Stimulated activated CD4-positive, alpha-beta T cell treated with anti-CD3 and anti-CD28 coated beads, Interleukin-4, amount 100 ng/mL, for 1 hour (primary cell): ENCODE data around the gene IL22.
A peak's percentile ranks its signal among the peaks of the same experiment; 100 is the strongest.

ENCODE experiments used
- DNase-seq: peaks from one replicate; pipeline ENCODE4 v3.0.0-alpha.2; 2020

Gene IL22

DNA sequence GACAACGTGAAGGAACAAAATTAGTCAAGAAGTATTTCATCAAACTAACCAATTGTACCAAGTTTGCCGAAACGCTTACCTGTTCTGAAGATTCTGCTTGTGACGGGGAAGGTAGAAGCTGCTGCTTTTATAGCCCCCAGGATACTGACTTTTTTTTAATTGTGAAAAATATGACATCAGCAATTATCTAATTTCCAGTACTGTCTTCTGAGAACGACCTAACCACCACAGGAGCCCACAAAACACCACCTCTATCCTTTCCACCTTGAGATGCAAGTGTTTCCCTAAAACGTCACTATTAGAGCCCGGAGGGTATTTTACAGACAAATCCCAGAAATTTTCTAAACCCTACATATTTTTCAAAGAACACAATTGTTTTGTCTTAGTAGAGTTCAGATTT, at the start of gene IL22:
TSS of gene IL22 (minus strand) at position 101 of the 400 bp plus-strand sequence. CDS start 156 bp downstream, outside the sequence.
- no peak for DNase-seq

GRCh38 chr12:68297929-68298328, 44.5 kb upstream of the IL22 start:
- DNase-seq: no peak

DNA sequence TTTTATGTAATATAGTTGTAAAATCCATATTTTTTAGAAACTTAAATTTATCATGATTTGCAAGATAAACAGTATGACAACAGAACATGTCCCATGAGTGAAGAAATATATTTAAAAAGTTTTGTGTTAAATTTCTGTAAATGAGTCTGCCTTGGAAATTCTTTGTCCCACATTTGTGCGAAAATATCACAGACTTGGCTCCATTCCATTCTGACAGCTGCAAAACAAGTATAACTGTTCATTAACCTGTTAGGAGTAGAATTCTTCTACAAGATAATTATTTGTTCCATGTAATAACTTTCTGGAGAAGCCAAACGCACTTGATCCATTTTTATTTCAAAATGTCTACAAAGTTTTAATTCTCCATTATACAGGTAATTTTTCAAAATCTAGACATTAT, 40.8 kb upstream of the IL22 start:
- DNase-seq: no peak

DNA sequence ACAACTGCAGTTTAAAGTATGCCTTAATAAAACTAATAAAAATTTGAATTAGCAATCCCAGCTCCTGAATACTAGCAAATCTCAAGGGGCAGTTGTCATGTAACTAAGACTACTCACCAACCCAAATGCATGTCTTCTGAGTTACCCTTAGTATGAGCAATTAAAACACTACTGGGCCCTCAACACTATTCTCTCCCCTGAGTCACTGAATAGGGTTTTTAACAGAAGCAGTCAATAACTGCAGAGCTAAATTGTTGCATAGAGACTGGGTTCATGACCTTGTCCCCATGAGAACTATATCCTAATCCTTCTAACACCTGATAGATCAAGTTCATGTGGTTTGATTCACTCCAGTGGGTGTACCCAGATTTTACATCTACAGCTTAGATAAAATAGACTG, 39.9 kb upstream of the IL22 start:
- no peak for DNase-seq

GRCh38 chr12:68292151-68292943, 38.9 kb upstream of the IL22 start:
- DNase-seq: no peak

GRCh38 chr12:68291396-68292036, 38.1 kb upstream of the IL22 start:
- DNase-seq: no peak

DNA sequence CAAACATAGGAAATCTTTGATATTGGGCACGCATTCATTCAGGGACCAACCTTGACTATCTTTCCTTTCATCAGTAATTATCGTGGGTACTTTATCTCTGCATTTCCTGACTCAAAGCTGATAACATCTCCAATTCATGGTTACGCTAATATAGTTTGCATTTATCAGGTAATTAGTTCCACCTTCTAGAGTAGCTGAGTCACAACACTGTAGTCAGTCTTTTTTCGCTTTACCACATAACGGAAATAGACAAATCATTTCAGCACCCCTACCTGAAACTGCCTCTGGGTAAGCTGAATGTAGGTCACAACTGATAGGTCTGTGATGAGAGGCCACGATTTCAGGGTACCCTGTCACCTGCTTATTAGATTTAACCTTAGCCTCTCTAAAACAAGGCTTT, 36.7 kb upstream of the IL22 start:
- peak; percentile 17 for DNase-seq

- DNase-seq: no peak
Measured at GRCh38 chr12:68287106-68287505, 33.7 kb upstream of the IL22 start.

DNA sequence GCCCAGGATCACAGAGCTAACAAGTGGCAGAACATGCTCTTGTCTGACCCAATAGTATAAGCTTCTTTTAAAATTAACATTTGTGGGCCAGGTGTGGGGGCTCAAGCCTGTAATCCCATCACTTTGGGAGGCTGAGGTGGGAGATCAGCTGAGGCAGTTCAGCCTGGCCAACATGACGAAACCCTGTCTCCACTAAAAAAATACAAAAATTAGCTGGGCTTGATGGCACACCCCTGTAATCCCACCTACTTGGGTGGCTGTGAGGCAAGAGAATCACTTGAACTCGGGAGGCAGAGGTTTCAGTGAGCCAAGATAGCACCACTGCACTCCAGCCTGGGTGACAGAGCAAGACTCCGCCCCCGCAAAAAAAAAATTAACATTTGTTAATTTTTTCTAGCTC, 33.0 kb upstream of the IL22 start:
- DNase-seq: no peak

- DNase-seq: no peak
Measured at GRCh38 chr12:68285541-68285940, 32.1 kb upstream of the IL22 start.

DNA sequence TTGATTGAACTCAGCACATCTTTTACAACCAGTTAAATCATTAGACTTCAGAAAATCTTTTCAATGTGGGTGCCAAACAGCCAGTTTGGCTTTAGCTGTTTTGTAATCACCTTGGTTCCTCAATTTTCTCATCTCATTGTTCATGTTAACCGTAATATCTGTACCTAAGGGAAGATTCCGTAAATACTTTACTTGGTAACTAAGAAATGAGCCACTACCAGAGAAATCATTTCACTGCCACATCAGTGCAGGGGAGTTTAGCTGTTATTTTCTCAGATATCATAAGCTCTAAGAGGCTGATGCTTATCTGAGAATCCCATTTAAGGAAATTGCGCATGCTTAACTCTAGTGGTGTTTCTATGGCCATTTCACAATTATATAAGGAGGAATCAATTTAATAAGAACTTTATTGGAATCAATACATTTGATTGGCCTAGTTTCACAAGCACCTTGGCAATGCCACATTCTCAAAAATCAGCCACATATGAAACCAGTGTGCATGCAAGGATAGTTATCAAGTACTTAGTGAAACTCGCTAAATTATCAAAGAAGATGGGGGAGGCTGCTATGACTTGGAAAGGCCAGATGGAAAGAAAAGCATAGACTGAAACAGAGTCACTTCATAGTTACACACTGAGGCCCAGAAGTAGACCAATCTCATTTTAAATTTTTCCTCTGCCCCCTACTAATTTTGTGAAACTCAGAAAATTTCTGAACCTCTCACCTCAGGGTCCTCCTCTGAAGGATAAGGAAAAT, 28.1 kb upstream of the IL22 start:
- DNase-seq: no peak

- DNase-seq: no peak
Measured at GRCh38 chr12:68280240-68280639, 26.8 kb upstream of the IL22 start.

- DNase-seq: no peak
Measured at GRCh38 chr12:68279227-68280054, 26.0 kb upstream of the IL22 start.

DNA sequence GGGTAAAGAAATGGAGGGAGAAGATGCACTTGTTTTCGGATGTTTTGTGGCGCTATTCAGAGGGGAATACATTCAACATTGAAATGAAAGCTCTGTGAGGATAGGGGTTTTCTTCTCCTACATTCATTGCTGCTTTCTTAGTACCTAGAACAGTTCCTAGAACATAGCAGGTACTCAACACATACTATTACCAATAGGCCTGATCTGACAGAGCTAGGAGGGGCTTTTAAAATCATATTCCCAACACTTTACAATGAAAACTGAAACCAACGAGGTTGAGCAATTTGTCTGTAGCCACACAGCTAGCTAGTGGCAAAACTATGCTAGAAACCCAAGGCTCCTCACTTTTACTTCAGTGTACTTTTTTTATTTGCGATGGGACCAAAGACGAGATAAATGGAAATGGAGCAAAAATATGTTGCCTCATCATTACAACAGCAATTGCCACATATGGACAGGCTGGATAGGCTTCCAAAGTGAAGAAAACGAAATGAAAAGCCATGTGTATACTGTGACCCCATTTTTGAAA, 23.1 kb upstream of the IL22 start:
- DNase-seq: no peak

DNA sequence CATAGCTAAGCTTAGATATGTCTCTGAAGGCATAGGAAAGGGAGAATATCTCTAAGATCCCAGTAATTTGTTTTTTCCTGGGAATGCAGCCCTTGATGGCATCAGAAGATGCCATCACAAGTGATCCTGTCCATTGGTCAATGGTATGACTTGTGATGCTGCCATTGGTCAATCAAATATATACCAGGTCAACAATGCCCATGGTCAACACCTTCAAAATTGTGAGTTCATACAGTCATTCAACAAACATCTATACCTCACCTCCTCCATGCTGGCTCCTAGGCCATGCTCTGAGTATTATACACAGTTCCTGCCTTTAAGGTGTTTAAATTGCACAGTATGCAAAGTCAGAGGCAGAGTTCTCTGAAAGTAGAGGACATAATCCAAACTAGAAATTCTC, 19.3 kb upstream of the IL22 start:
- DNase-seq: no peak

DNA sequence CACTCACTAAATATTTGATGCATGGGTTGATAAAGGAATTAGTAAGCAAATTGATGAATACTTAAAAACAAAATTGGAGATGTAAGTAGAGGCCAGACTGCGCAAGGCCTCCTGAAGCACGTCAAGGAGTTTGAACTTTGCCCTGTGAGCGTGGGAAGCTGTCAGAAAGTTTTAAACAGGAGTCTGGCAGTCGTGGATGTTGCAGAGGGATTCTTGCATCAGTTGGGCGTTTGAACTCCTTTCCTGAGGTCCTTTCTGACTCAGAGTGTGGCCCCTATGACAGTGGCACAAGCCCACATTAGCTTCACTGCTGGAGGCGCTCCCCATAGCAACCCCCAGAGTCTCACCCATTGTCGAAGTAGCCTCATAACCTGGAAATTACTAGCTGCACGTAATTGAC, 17.9 kb upstream of the IL22 start:
- no peak for DNase-seq

GRCh38 chr12:68270358-68270757, 17.0 kb upstream of the IL22 start:
- DNase-seq: no peak

DNA sequence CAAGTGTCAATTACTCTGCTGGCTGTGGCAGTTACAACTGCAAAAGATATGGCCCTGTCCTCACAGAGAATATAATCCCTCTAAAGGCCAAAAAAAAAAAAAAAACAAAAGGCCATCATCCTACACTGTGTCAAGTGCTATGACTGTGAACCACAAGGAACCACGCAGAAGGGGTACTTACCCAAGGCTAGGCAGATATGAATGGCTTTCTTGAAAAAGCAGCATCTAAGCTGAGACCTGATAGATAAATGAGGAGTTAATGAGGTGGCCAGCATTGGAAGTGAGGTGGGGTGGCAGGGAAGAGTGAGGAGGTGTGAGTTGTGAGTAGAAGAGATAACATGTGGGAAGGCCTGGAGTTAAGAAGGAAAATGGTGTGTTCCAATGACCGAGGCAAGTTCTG, 16.4 kb upstream of the IL22 start:
- no peak for DNase-seq

- DNase-seq: no peak
Measured at GRCh38 chr12:68268967-68269366, 15.6 kb upstream of the IL22 start.

GRCh38 chr12:68267892-68268396, 14.5 kb upstream of the IL22 start:
- no peak for DNase-seq

GRCh38 chr12:68264857-68265256, 11.5 kb upstream of the IL22 start:
- DNase-seq: no peak

DNA sequence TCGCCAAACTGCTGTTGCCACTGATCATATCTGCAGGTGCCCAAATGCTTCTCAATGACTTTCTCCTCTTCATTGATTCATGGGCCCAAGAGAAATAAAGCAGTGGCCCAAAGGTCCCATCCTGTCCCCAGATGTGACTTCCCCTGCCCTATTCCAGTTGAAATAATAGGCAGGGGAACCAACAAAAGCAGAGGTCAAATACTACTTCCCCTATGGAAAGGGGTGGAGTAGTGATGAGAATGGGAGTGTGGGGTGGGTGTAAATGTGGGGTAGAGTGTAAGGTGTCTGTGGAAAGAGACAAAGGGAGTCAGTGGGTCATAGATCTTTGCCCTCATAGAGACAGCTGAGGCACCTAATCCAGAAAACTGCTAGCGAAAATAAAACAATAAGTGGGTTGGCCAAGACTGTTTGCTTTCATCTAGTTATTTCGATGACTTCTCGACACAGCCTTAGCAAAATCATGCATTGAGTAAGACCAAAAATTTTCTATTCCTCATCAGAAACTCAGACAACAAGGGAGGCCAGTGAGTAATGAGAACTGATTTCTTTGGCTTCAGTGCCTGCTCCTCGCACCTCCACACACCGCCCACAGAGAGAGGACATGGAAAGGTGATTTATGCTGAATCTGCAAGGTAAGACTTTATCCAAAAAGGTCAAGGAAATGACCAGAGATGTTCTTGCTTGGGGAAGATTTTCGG, 10.9 kb upstream of the IL22 start:
- DNase-seq: no peak
